Raji (cell line): ENCODE data around the gene CTNNA2.

Source experiments
- POLR2A ChIP-seq: IDR thresholded peaks from 2 replicates; pipeline ENCODE4 v1.6.1; 2011; ENCODE audit warnings: low read depth, low read length, control low read depth; ENCODE audit not compliant: insufficient read depth

Gene CTNNA2

DNA sequence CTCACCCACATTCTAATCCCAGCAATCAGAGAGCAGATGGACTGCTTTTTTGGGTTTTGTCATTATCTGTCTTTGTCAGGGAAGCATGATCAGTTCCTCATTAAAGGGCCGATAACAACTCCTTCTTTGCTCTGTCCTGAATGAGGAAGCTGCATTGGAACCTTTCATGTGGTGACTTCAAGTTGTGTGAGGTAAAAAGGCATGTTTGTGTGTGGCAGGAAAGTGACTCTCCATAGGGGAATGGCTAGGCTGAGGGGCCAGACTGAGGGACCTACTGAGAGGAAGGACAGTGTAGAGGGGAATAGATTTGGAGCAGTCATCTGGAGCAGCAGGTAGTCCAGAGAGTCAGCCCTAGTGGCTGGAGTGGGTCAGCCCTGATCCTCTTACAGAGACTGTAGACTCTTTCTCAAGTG is 815.3 kb downstream of the CTNNA2 start:
- TF ChIP-seq POLR2A, result no peak

- TF ChIP-seq POLR2A, result no peak
Observed at GRCh38 chr2:80329491-80329890, 816.6 kb downstream of the CTNNA2 start.

GRCh38 chr2:80330527-80331450 is 817.9 kb downstream of the CTNNA2 start:
- TF ChIP-seq POLR2A, result no peak

DNA sequence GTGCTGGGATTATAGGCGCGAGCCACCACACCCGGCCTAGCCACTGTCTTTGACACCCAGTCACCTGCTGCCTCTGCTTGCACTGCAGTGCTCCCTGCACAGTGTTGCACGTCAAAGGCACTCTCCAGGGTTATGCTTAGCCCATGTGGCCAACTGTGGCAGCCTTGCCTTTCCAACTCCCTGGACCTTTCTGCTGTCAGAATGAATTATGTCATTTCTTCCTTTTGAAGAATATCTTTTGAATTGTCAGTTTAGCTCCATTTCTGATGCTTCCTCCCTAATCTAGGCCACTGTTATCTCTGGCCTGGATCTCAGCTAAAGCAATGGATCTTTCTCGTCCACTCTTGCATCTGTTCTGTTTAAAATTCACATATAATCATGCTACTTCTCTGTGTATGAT is 821.0 kb downstream of the CTNNA2 start:
- no peak for TF ChIP-seq POLR2A

DNA sequence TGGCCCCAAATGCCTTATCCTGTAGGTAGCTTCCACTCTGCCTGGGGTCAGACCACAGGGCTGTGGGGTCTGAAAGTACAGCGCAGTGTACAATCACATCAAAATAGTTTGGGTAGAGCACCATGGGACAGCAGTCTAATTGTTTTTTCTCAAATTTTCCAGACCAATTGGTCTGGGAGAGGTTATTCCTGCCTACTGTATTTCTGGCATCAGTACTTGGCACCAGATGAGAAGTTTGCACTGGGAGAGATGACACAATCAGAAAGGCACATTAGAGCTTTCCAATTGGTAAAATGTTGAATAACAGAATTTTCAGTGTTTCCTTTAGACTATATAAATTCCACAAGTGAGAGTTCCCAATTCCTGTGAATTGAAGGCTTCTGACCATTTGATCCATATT is 822.6 kb downstream of the CTNNA2 start:
- TF ChIP-seq POLR2A, result no peak

GRCh38 chr2:80338794-80339193 is 825.9 kb downstream of the CTNNA2 start:
- TF ChIP-seq POLR2A, result no peak

GRCh38 chr2:80340022-80340421 is 827.2 kb downstream of the CTNNA2 start:
- TF ChIP-seq POLR2A, result no peak

GRCh38 chr2:80348078-80348477 is 835.2 kb downstream of the CTNNA2 start:
- TF ChIP-seq POLR2A, result no peak

- TF ChIP-seq POLR2A, result no peak
Observed at GRCh38 chr2:80348953-80349352, 836.1 kb downstream of the CTNNA2 start.

DNA sequence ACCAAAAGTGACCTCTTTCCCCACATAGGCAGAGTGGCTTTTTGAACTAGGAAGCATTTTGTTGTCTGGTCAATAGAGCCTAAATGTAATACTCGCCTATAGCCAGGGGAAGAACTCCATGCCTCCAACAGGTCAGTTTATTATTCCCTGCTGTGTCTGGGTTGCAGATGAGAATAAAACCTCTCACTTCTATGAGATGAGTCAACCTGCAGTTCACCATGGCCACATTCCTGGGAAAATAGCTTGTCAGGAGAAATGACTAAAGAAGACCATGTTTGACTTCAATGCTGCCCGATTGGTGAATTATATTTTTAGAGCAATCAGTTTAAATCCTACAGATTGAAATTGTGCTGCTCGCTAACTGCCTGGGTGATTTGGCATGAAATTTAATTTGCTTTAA is 838.4 kb downstream of the CTNNA2 start:
- TF ChIP-seq POLR2A, result no peak

- no peak for TF ChIP-seq POLR2A
Observed at GRCh38 chr2:80354858-80355257, 842.0 kb downstream of the CTNNA2 start.

- TF ChIP-seq POLR2A, result no peak
Observed at GRCh38 chr2:80361904-80362303, 849.1 kb downstream of the CTNNA2 start.

- TF ChIP-seq POLR2A, result no peak
Observed at GRCh38 chr2:80363330-80363729, 850.5 kb downstream of the CTNNA2 start.

- TF ChIP-seq POLR2A, result no peak
Observed at GRCh38 chr2:80363791-80364349, 851.0 kb downstream of the CTNNA2 start.

DNA sequence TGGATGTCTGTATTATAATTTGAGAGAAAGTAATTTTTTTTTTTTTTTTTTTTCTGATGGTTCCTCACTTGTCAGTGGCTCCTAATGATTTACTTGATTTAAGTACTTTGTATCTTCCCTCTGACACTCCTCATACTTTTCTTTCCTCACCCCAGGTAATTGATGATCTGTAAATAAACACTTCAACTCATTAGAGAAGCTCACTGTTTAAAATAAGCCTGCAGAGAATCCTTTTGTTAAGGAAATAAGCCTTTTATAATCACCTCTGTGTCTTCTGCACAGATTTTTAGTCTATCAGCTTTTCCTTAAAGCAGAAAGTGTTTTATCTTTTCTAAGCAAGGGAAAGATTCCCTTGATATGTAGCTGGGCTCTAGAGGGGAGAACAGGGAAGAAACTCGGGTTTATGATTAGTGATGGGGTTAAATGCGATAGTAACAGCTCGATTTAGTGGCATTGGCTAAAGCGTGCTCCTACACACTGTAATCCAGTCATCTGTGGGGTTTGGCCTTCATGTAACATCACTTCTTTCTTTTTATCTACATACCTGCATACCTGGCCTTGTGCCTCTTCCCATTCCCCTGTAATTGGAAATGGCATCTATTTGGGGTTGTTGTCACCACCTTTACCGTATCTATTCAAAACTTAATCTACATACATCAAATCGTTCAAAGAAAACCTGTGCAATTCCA is 851.8 kb downstream of the CTNNA2 start:
- no peak for TF ChIP-seq POLR2A

GRCh38 chr2:80365762-80366161 is 852.9 kb downstream of the CTNNA2 start:
- no peak for TF ChIP-seq POLR2A
